HL-60 (cell line): ENCODE measurements around the gene KIAA1671.

Experiments used
- GABPA ChIP-seq: IDR thresholded peaks from 2 replicates; pipeline ENCODE4 v1.6.1; 2012; ENCODE audit warnings: low read depth
- POLR2AphosphoS5 ChIP-seq: IDR thresholded peaks from 2 replicates; pipeline ENCODE4 v1.6.1; 2012; ENCODE audit warnings: low read depth
- SPI1 ChIP-seq: IDR thresholded peaks from 2 replicates; pipeline ENCODE4 v1.6.1; 2012; ENCODE audit warnings: low read depth, mild to moderate bottlenecking, borderline replicate concordance
- TF ChIP-seq, protein P1 (sequence below): IDR thresholded peaks from one replicate; pipeline ENCODE4 v1.5.1; 2011; ENCODE audit warnings: low read length, control low read depth, inconsistent platforms; ENCODE audit not compliant: insufficient read depth

DNA sequence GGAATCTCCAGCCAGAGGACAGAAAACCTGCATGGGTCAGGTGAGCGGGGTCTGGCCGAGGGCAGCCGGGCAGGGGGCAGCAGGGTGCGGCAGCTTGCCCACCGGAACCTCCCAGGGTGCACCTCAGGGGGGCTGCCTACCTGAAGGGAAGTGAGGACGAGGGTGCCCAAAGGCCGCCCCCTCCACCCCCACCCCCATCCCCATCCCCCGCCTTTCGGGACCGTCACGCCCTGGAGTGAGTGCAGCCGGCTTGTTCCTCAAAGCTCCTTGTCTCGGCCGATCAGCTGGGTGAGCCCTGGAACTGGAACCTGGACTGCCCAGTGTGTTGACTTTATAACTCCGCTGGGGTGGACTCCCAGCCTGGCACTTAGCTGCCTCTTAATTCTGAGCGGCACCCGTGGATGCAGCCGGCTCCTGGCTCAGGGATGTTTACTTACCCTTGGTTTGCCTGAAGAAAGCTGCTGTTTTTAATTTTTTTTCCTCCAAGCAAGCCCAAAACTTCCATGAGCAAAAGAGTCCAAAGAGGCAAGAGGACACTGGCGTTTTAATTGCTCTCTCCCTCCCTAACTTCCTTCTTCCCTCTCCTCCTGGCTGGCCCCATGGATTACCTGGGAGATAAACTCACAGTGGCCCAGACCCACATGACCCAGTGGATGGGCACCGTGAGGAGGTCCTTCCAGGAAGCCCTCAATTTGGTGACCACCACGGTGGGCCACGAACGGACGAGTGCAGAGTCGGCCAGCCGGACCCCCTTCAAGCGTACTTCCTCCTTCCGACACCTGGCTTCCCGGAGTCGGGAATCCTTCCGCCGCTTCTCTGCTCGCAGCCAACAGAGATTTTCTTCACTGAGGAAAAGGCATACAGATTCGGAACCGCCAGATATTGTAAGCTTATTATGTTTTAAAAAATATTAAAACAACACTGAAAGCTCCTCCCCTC is 159.3 kb downstream of the KIAA1671 start:
- TF ChIP-seq, protein P1, sequence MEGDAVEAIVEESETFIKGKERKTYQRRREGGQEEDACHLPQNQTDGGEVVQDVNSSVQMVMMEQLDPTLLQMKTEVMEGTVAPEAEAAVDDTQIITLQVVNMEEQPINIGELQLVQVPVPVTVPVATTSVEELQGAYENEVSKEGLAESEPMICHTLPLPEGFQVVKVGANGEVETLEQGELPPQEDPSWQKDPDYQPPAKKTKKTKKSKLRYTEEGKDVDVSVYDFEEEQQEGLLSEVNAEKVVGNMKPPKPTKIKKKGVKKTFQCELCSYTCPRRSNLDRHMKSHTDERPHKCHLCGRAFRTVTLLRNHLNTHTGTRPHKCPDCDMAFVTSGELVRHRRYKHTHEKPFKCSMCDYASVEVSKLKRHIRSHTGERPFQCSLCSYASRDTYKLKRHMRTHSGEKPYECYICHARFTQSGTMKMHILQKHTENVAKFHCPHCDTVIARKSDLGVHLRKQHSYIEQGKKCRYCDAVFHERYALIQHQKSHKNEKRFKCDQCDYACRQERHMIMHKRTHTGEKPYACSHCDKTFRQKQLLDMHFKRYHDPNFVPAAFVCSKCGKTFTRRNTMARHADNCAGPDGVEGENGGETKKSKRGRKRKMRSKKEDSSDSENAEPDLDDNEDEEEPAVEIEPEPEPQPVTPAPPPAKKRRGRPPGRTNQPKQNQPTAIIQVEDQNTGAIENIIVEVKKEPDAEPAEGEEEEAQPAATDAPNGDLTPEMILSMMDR = no peak
- TF ChIP-seq POLR2AphosphoS5 = no peak
- TF ChIP-seq SPI1 = no peak
- no peak for TF ChIP-seq GABPA
